Right atrium auricular region (tissue), 2 donors: Measurements from ENCODE around the gene ST6GALNAC2. TPM values are rescaled to one million over a fixed set of nuclear protein-coding genes. Genes with fewer than 3 reads are reported as not detected.

Experiments
- DNase-seq: peaks from one replicate; pipeline ENCODE4 v3.0.0-alpha.2; 2019; ENCODE audit warnings: low spot score
- H3K27ac ChIP-seq, 2 donors: fragments of 200-600 bp; sonication (generic); 1 replicate in 1 of 2; 2 replicates in 1 of 2; pipeline ENCODE4 v1.5.1; 2016 to 2019
- H3K27me3 ChIP-seq, 2 donors: fragments of 200-600 bp; sonication (generic); one replicate each; pipeline versions ENCODE4 v1.5.1 to v1.6.0; 2017 to 2019
- H3K36me3 ChIP-seq: fragments of 200-600 bp; sonication (generic); one replicate; pipeline ENCODE4 v1.5.1; 2016
- H3K4me1 ChIP-seq, 2 donors: fragments of 200-600 bp; sonication (generic); one replicate each; pipeline versions ENCODE4 v1.5.1 to v1.6.0; 2017 to 2019
- H3K4me3 ChIP-seq, 2 donors: fragments of 200-600 bp; sonication (generic); 1 replicate in 1 of 2; 2 replicates in 1 of 2; pipeline ENCODE4 v1.5.1; 2017 to 2019; ENCODE audit warnings: mild to moderate bottlenecking in 1 of 2, moderate library complexity in 1 of 2
- H3K9me3 ChIP-seq, 2 donors: fragments of 200-600 bp; sonication (generic); one replicate each; pipeline ENCODE4 v1.5.1; 2019
- total RNA-seq, 2 donors: library from RNA; depleted of rRNA; stranded (reverse); fragments of >200 nt; gene quantifications; one replicate each; pipeline ENCODE4 v1.1.0, GENCODE V29; 2016
- TF ChIP-seq, protein P1 (sequence below), 2 donors: fragments of 200-600 bp; sonication (generic); IDR thresholded peaks; one replicate each; pipeline ENCODE4 v1.5.1; 2019; ENCODE audit warnings: antibody characterized with exemption in 2 of 2

Gene ST6GALNAC2
- total RNA-seq, 2 donors from 2014 or later, result 4.5 to 6.4 TPM

DNA sequence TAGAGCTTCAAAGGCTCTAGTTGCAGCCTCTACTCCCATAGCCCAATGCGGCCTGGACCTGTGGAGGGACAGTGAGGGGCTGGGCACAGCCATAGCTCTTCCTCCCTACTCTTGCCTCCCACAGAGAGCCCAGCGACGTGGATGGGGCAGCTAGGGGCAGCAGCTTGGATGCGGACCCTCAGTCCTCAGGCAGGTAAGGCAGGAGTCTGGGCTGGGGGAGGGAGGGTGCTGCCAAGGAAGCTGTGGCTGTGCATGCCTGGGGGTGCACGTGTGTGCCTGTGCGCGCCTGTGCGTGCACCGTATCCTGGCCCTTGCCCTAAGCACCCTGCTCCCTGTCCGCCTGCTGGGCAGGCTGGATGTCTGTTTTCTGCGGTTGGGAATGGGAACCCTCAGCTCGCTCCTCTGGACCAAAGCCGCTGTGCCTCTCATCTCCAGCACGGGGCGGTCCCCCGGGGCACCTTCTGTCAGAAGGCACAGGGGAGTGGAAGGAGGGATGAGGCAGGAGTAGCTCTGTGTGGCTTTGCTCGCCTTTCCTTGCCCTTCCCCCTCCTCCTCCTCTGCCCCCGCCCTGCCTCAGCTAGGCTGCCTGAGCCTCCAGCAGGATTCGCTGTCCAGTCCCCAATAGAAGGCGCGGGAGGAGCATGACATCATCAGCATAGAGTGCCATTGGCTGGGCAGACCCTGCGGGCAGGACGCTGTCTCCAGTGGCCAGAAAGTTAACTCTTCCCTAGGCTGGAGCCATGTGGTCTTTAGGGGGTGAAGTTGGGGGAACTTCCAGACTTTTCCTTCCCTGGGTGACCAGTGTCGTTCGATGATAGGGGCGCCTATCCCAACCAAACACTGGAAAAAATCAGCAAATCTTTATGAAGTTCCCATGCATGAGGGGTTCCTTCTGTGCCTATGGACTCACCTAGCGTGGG, 45.0 kb downstream of the ST6GALNAC2 start:
- peak; percentile 98 for DNase-seq
- Histone ChIP-seq H3K36me3 (no peaks in the 10 kb centered on the region), H3K27me3 (no peaks in the 10 kb centered on the region), H3K4me3 (peak overlapping the region; percentile 4 to 43), H3K27ac (peak overlapping the region; percentile 61 to 79), H3K4me1 (peaks cover 0 to 93% of the 10 kb centered on the region in 2 donors), H3K9me3 (no peaks in the 10 kb centered on the region)
- TF ChIP-seq, protein P1, sequence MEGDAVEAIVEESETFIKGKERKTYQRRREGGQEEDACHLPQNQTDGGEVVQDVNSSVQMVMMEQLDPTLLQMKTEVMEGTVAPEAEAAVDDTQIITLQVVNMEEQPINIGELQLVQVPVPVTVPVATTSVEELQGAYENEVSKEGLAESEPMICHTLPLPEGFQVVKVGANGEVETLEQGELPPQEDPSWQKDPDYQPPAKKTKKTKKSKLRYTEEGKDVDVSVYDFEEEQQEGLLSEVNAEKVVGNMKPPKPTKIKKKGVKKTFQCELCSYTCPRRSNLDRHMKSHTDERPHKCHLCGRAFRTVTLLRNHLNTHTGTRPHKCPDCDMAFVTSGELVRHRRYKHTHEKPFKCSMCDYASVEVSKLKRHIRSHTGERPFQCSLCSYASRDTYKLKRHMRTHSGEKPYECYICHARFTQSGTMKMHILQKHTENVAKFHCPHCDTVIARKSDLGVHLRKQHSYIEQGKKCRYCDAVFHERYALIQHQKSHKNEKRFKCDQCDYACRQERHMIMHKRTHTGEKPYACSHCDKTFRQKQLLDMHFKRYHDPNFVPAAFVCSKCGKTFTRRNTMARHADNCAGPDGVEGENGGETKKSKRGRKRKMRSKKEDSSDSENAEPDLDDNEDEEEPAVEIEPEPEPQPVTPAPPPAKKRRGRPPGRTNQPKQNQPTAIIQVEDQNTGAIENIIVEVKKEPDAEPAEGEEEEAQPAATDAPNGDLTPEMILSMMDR (IDR thresholded peaks at IDR 0.05), result no peak

- H3K27me3 ChIP-seq, result no peaks in the 10 kb centered on the region
- H3K36me3 ChIP-seq, result no peaks in the 10 kb centered on the region
- H3K4me3 ChIP-seq, result peak within 1 kb of the TSS; percentile 4 to 62
- peak within 1 kb of the TSS; percentile 85 to 89 for H3K27ac ChIP-seq
- H3K9me3 ChIP-seq, result no peaks in the 10 kb centered on the region
- peaks cover 0 to 93% of the 10 kb centered on the region in 2 donors for H3K4me1 ChIP-seq
- DNase-seq, result no peak
- TF ChIP-seq, protein P1 (IDR thresholded peaks at IDR 0.05), result no peak
Observed at GRCh38 chr17:76539631-76540271, 45.9 kb downstream of the ST6GALNAC2 start, which contains the start of gene PRCD. Gene PRCD (plus strand): TSS chr17:76540044. CDS start chr17:76540142, 98 bp downstream.

GRCh38 chr17:76538941-76539570, 46.6 kb downstream of the ST6GALNAC2 start:
- Histone ChIP-seq H3K9me3 (no peaks in the 10 kb centered on the region), H3K36me3 (no peaks in the 10 kb centered on the region), H3K4me3 (peak overlapping the region in 1 of 2 donors; percentile 62), H3K4me1 (peaks cover 0 to 92% of the 10 kb centered on the region in 2 donors), H3K27me3 (no peaks in the 10 kb centered on the region), H3K27ac (peak overlapping the region; percentile 85 to 89)
- DNase-seq, result no peak
- TF ChIP-seq, protein P1 (IDR thresholded peaks at IDR 0.05), result no peak

- DNase-seq, result no peak
- TF ChIP-seq, protein P1 (IDR thresholded peaks at IDR 0.05), result no peak
- H3K27me3 ChIP-seq, result no peaks in the 10 kb centered on the region
- H3K9me3 ChIP-seq, result no peaks in the 10 kb centered on the region
- H3K27ac ChIP-seq, result peak overlapping the region; percentile 85 to 89
- peak overlapping the region; percentile 52 to 62 for H3K4me3 ChIP-seq
- H3K4me1 ChIP-seq, result peaks cover 0 to 85% of the 10 kb centered on the region in 2 donors
- H3K36me3 ChIP-seq, result no peaks in the 10 kb centered on the region
Observed at GRCh38 chr17:76538281-76538931, 47.3 kb downstream of the ST6GALNAC2 start.

- no peak for DNase-seq
- TF ChIP-seq, protein P1 (IDR thresholded peaks at IDR 0.05), result no peak
- Histone ChIP-seq H3K9me3 (no peaks in the 10 kb centered on the region), H3K27me3 (no peaks in the 10 kb centered on the region), H3K4me1 (peaks cover 0 to 78% of the 10 kb centered on the region in 2 donors), H3K27ac (peak within 1 kb of the TSS; percentile 85 to 89), H3K36me3 (no peaks in the 10 kb centered on the region), H3K4me3 (peak within 1 kb of the TSS; percentile 52 to 62)
Observed at GRCh38 chr17:76537578-76538280, 47.9 kb downstream of the ST6GALNAC2 start, which contains the start of gene CYGB. Gene CYGB (minus strand): TSS chr17:76537709. CDS start chr17:76537542, 167 bp downstream.
